Tibial nerve (tissue), 4 donors: ENCODE data around the gene DENND6A.

ENCODE experiments used
- CTCF ChIP-seq, 5 experiments: fragments of 200-600 bp in 3 of 5; fragments of 450-650 bp in 2 of 5; sonication (generic) in 3 of 5; IDR thresholded peaks; one replicate each; pipeline ENCODE4 v1.5.1; 2016 to 2019; ENCODE audit warnings: antibody characterized with exemption in 5 of 5, mild to moderate bottlenecking in 3 of 5, moderate library complexity in 2 of 5
- EP300 ChIP-seq, 2 donors: sonication (generic); formaldehyde crosslinking; IDR thresholded peaks; one replicate each; pipeline ENCODE4 v1.6.1; 2017; ENCODE audit warnings: antibody characterized with exemption in 2 of 2, mild to moderate bottlenecking in 1 of 2
- POLR2A ChIP-seq, 2 donors: fragments of 450-650 bp; IDR thresholded peaks; one replicate each; pipeline ENCODE4 v1.6.1; 2017; ENCODE audit warnings: antibody characterized with exemption in 2 of 2, mild to moderate bottlenecking in 2 of 2, moderate library complexity in 2 of 2

GRCh38 chr3:57682284-57682683, 10.6 kb downstream of the DENND6A start:
- no peak for TF ChIP-seq CTCF (IDR thresholded peaks at IDR 0.05)
- no peak for TF ChIP-seq POLR2A (IDR thresholded peaks at IDR 0.05)
- TF ChIP-seq EP300 (IDR thresholded peaks at IDR 0.05) = no peak
